ENCODE measurements around the gene CNNM4.

Gene CNNM4

DNA sequence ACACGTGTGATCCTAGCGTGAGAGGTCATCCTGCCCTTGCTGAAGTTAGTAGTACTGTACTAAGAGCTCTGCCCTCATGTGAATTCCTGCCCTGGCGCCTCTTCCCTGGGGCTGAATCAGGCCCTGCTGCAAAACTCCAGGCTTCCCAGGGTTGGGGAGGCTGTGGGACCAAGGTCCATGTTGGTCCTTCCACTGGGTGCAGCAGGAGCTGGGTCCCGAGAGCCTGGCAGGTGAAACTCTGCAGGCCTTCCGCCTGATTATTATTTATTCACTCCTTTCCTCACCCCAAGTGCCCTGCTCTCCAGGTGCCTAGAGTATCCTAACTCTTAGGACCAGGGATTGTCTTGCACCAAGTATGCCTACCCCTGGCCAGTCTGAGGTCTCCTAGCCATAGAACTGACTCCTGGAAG is 50.1 kb downstream of the CNNM4 start:
- DNase-seq (ENCODE audit: low read depth in 3 of 3, low spot score in 1 of 3): no peak

DNA sequence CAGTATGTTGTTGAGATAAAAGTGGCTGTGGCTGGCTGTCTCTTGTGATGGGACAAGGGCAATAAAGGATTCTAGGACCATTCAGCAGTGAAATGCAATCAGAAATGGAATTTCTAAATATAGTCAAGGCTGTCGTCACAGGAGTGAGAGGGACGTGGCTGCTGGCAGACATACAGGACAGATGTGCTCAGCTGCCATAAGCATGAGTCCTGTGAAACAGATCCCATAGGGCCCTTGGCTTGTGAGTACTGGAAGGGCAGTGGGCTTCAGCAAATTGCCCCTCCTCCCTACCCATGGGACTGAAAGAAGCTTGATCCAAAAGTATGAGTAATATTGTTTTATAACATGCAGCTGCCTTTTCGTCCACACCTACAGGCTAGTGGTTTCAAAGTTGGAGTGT is 51.2 kb downstream of the CNNM4 start:
- DNase-seq (ENCODE audit: low read depth in 3 of 3, low spot score in 1 of 3): no peak

- no peak for DNase-seq (ENCODE audit: low read depth in 3 of 3, low spot score in 1 of 3)
Measured at GRCh38 chr2:96813656-96814055, 53.0 kb downstream of the CNNM4 start.

- no peak for DNase-seq (ENCODE audit: low read depth in 3 of 3, low spot score in 1 of 3)
Measured at GRCh38 chr2:96815326-96816126, 54.8 kb downstream of the CNNM4 start.

DNA sequence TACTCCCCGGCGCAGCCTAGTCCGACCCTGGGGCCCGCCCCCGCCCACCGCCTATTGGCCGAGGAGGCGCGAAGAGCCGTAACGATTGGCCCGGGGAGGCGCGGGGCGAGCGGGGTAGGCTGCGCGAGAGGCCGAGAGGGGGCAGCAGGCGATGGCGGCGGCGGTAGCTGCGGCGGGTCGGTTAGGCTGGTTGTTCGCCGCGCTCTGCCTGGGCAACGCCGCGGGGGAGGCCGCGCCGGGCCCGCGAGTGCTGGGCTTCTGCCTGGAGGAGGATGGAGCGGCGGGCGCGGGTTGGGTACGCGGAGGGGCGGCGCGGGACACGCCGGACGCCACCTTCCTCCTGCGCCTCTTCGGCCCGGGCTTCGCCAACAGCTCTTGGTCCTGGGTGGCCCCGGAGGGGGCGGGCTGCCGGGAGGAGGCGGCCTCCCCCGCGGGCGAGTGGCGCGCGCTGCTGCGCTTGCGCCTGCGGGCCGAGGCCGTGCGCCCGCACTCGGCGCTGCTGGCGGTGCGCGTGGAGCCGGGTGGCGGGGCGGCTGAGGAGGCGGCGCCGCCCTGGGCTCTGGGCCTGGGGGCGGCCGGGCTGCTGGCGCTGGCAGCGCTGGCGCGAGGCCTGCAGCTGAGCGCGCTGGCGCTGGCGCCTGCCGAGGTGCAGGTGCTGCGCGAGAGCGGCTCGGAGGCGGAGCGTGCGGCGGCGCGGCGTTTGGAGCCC is 55.6 kb downstream of the CNNM4 start, which contains the start of gene CNNM3:
Gene CNNM3, plus strand, starts transcription at position 142 of the 709 bp plus-strand sequence. Its CDS starts 10 bp downstream, at position 152.
- DNase-seq (ENCODE audit: low read depth in 3 of 3, low spot score in 1 of 3): peak; percentile 91 to 95 (median 92)

DNA sequence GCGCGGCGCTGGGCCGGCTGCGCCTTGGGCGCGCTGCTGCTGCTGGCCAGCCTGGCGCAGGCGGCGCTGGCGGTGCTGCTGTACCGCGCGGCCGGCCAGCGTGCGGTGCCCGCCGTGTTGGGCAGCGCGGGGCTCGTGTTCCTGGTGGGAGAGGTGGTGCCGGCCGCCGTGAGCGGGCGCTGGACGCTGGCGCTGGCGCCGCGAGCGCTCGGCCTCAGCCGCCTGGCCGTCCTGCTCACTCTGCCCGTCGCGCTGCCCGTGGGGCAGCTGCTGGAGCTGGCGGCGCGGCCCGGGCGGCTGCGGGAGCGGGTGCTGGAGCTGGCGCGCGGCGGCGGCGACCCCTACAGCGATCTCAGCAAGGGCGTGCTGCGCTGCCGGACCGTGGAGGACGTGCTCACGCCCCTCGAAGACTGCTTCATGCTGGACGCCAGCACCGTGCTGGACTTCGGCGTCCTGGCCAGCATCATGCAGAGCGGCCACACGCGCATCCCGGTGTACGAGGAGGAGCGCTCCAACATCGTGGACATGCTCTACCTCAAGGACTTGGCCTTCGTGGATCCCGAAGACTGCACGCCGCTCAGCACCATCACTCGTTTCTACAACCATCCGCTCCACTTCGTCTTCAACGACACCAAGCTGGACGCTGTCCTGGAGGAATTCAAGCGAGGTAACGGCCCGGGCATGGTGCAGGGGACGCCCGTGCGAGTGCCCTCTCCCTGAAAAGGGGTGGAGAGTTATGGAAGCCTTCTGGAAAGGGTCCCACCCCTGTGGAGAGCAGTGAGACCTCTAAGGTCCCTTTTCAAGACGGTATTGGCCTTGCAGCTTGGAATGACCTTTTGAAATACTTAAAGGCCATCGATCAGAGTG is 56.4 kb downstream of the CNNM4 start:
- DNase-seq (ENCODE audit: low read depth in 3 of 3, low spot score in 1 of 3): no peak

DNA sequence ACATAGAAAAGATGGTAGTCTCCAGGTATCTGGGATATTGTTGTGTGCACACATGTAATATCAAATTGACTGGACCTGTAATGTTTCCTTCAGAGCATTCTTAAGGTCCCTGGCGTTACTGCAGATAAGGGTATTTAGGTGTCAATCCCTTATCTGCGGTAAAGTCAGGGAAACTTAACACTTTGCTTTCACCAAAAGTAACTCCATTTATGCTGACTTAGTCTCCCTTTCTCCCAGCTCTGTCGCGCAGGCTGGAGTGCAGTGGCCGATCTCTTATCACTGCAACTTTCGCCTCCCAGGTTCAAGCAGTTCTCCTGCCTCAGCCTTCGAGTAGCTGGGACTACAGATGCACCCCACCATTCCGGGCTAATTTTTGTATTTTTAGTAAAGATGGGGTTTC is 57.2 kb downstream of the CNNM4 start:
- no peak for DNase-seq (ENCODE audit: low read depth in 3 of 3, low spot score in 1 of 3)

DNA sequence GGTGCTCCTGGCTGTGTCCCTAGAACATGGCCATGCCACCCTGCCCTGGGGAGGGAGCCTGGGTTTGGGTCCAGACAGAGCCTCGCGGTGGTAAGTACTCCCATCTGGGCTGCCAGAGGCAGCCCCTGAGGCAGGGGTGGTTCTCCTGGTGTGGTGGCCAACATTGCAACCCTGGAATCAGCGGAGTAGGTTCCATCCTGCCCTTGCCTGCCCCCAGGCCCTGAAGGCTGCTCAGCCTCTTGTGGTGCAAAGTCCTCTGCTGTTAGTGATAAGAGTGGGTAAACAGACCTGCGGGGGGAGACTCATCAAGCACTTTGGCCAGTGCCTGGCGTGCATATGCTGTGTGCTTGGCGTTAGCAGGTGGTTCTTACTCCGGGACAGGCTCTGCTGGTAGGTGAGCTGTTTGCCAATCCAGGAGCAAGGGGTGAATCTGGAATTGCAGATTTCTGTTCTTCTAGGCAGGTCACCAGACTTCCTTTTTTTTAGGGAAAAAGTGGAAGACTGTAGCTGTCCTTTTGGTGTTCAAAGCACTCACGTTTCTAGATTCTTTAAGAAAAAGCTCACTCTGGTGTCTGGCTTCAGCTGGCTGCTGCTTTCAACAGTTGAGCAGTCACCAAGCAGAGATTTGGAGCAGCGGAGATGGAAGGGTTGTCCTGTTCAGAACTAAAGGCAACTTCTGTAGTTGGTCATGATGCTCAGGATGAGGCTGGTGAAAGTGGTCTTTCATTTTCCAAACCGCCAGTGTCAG is 58.6 kb downstream of the CNNM4 start:
- no peak for DNase-seq (ENCODE audit: low read depth in 3 of 3, low spot score in 1 of 3)

- no peak for DNase-seq (ENCODE audit: low read depth in 3 of 3, low spot score in 1 of 3)
Measured at GRCh38 chr2:96819876-96820511, 59.3 kb downstream of the CNNM4 start.

GRCh38 chr2:96821113-96821675 is 60.5 kb downstream of the CNNM4 start:
- DNase-seq (ENCODE audit: low read depth in 3 of 3, low spot score in 1 of 3): no peak

- DNase-seq (ENCODE audit: low read depth in 3 of 3, low spot score in 1 of 3): no peak
Measured at GRCh38 chr2:96822786-96823185, 62.1 kb downstream of the CNNM4 start.

DNA sequence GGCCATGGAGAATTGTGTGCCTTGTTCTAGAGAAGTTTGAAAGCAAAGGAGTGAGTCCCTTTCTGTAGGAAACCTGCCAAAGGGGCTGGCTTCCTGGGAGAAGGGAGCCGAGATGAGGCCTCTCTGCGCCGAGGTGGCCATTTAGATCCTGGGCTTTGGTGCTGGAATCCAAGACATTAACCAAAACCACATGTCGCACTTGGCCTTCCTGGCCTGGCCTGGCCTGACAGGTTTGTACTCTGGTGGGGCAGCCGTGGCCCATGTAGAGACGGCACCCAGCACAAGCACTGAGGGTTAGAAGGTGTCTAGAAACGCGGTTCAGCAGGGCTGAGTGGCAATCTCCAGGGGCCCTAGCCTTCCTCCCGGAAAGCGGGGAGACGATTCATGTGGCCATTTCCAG is 62.5 kb downstream of the CNNM4 start:
- no peak for DNase-seq (ENCODE audit: low read depth in 3 of 3, low spot score in 1 of 3)

- DNase-seq (ENCODE audit: low read depth in 3 of 3, low spot score in 1 of 3): no peak
Measured at GRCh38 chr2:96824079-96824870, 63.6 kb downstream of the CNNM4 start.

DNA sequence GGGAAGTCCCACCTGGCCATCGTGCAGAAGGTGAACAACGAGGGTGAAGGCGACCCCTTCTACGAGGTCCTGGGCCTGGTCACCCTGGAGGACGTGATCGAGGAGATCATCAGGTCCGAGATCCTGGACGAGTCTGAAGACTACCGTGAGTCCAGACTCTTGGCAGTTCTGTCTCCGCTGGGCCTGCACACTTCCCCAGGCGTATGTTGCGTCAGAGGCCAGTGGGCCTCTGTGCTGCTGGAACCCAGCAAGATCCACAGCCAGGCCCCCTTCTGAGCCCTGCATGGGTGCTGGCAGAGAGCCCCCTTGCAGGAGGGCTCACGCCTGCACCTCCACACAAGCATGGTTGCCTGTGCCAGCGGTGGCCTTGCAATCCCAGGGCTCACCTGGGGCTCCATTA is 64.4 kb downstream of the CNNM4 start:
- no peak for DNase-seq (ENCODE audit: low read depth in 3 of 3, low spot score in 1 of 3)

DNA sequence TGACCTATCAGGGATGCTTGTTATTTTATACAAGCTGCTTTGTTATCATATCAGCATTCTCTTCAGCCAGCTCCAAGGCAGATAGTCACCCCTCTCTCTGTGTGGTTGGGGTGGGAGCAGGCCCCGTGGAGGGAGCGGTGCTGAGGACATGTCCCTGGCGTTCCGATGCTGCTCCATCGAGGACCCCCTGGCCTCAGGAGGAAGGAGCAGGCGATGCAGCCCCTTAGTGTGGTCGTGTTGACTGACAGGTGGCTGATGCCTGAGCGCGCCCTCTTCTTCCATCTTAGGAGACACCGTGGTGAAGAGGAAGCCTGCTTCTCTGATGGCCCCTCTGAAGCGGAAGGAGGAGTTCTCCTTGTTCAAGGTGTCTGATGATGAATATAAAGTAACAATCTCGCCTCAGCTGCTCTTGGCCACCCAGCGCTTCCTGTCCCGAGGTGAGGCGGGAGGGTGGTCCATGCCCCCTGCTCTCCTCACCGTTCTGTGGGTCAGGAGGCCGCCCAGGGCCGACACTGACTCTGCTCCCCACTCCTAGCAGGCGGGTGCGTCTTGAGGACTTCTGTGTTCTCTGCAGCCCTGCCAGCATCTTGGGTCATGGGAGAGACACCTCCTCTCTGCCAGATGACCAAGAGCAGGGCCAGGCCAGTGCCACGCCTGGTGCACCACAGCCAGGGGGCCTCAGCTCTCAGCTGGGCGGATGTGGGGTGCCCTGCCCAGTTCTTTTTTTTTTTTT is 66.0 kb downstream of the CNNM4 start:
- no peak for DNase-seq (ENCODE audit: low read depth in 3 of 3, low spot score in 1 of 3)

GRCh38 chr2:96828436-96828835 is 67.7 kb downstream of the CNNM4 start:
- DNase-seq (ENCODE audit: low read depth in 3 of 3, low spot score in 1 of 3): no peak

- DNase-seq (ENCODE audit: low read depth in 3 of 3, low spot score in 1 of 3): no peak
Measured at GRCh38 chr2:96828874-96829273, 68.2 kb downstream of the CNNM4 start.

- no peak for DNase-seq (ENCODE audit: low read depth in 3 of 3, low spot score in 1 of 3)
Measured at GRCh38 chr2:96830044-96830562, 69.4 kb downstream of the CNNM4 start.
